Measurements from ENCODE around the gene GPHN.

GPHN gene

GRCh38 chr14:66842911-66843512, 335.1 kb downstream of the GPHN start:
- no peak for DNase-seq (ENCODE audit: low read depth)
- no peak overlapping the region for H3K4me3 ChIP-seq (ENCODE audit: low read depth, low read length)
- no peak for TF ChIP-seq CTCF (IDR thresholded peaks at IDR 0.05; ENCODE audit: low read depth, low read length, missing control alignments)

- TF ChIP-seq CTCF (IDR thresholded peaks at IDR 0.05; ENCODE audit: low read depth, low read length, missing control alignments): no peak
- DNase-seq (ENCODE audit: low read depth): no peak
- no peak overlapping the region for H3K4me3 ChIP-seq (ENCODE audit: low read depth, low read length)
Observed at GRCh38 chr14:66850258-66850888, 342.4 kb downstream of the GPHN start.

GRCh38 chr14:66853311-66853710, 345.4 kb downstream of the GPHN start:
- H3K4me3 ChIP-seq (ENCODE audit: low read depth, low read length): no peak overlapping the region
- DNase-seq (ENCODE audit: low read depth): no peak
- TF ChIP-seq CTCF (IDR thresholded peaks at IDR 0.05; ENCODE audit: low read depth, low read length, missing control alignments): no peak

- H3K4me3 ChIP-seq (ENCODE audit: low read depth, low read length): no peak overlapping the region
- no peak for DNase-seq (ENCODE audit: low read depth)
- no peak for TF ChIP-seq CTCF (IDR thresholded peaks at IDR 0.05; ENCODE audit: low read depth, low read length, missing control alignments)
Observed at GRCh38 chr14:66857867-66858266, 349.9 kb downstream of the GPHN start.

- H3K4me3 ChIP-seq (ENCODE audit: low read depth, low read length): no peak overlapping the region
- no peak for DNase-seq (ENCODE audit: low read depth)
- TF ChIP-seq CTCF (IDR thresholded peaks at IDR 0.05; ENCODE audit: low read depth, low read length, missing control alignments): no peak
Observed at GRCh38 chr14:66859063-66859671, 351.2 kb downstream of the GPHN start.

GRCh38 chr14:66881596-66881995, 373.6 kb downstream of the GPHN start:
- no peak for DNase-seq (ENCODE audit: low read depth)
- no peak overlapping the region for H3K4me3 ChIP-seq (ENCODE audit: low read depth, low read length)
- no peak for TF ChIP-seq CTCF (IDR thresholded peaks at IDR 0.05; ENCODE audit: low read depth, low read length, missing control alignments)

All from GM12864 (cell line).